Keratinocyte (primary cell): ENCODE measurements around the gene ACSS1. TPM values are rescaled to one million over a fixed set of nuclear protein-coding genes. Genes with fewer than 3 reads are reported as not detected.

ENCODE experiments used
- DNase-seq: peaks from one replicate; pipeline ENCODE4 v3.0.0-alpha.2; 2011; ENCODE audit warnings: low read depth, missing footprints, low spot score
- FAIRE-seq: peaks from 2 replicates; lab custom pipeline; 2011; peaks lifted over from hg19 to GRCh38; lab: Jason Lieb, UNC
- H2AFZ ChIP-seq: 2 replicates; pipeline ENCODE4 v1.6.0; 2012; ENCODE audit warnings: low read length, control low read depth, inconsistent platforms; ENCODE audit not compliant: control insufficient read depth
- H3K27ac ChIP-seq: 2 replicates; pipeline ENCODE4 v1.5.1; 2011; ENCODE audit warnings: low read length; ENCODE audit not compliant: control insufficient read depth, insufficient read depth
- H3K27me3 ChIP-seq: 3 replicates; pipeline ENCODE4 v1.6.0; 2011; ENCODE audit warnings: low read length; ENCODE audit not compliant: control insufficient read depth, insufficient read depth; ENCODE audit errors: extremely low read depth
- H3K36me3 ChIP-seq, 2 experiments: 2 replicates in 1 of 2; 3 replicates in 1 of 2; pipeline ENCODE4 v1.5.1; 2011; ENCODE audit warnings: low read length in 2 of 2, mild to moderate bottlenecking in 1 of 2; ENCODE audit not compliant: control insufficient read depth in 2 of 2, insufficient read depth in 2 of 2; ENCODE audit errors: extremely low read depth in 1 of 2
- H3K4me1 ChIP-seq: 3 replicates; pipeline ENCODE4 v1.5.1; 2011; ENCODE audit warnings: low read length; ENCODE audit not compliant: control insufficient read depth, insufficient read depth; ENCODE audit errors: extremely low read depth
- H3K4me2 ChIP-seq: 3 replicates; pipeline ENCODE4 v1.6.0; 2011; ENCODE audit warnings: low read depth, low read length; ENCODE audit not compliant: control insufficient read depth, insufficient read depth; ENCODE audit errors: extremely low read depth
- H3K4me3 ChIP-seq, 3 experiments: fragments of 200-600 bp in 1 of 3; sonication (generic) in 1 of 3; 2 replicates in 2 of 3; 3 replicates in 1 of 3; pipeline ENCODE4 v1.5.1; 2011 to 2016; ENCODE audit warnings: low read length in 3 of 3, mild to moderate bottlenecking in 3 of 3, control low read depth in 2 of 3, inconsistent platforms in 1 of 3, low read depth in 1 of 3, mixed read lengths in 1 of 3, mixed run types in 1 of 3, moderate library complexity in 1 of 3; ENCODE audit not compliant: control insufficient read depth in 2 of 3, insufficient read depth in 2 of 3; ENCODE audit errors: extremely low read depth in 1 of 3
- H3K79me2 ChIP-seq: 2 replicates; pipeline ENCODE4 v1.6.0; 2012; ENCODE audit warnings: low read length; ENCODE audit not compliant: control insufficient read depth, insufficient read depth
- H3K9ac ChIP-seq: 3 replicates; pipeline ENCODE4 v1.6.0; 2011; ENCODE audit warnings: low read length; ENCODE audit not compliant: control insufficient read depth, insufficient read depth; ENCODE audit errors: extremely low read depth
- H3K9me1 ChIP-seq: 3 replicates; pipeline ENCODE4 v1.6.0; 2011; ENCODE audit warnings: low read length; ENCODE audit not compliant: control insufficient read depth, insufficient read depth; ENCODE audit errors: extremely low read depth
- H3K9me3 ChIP-seq: 2 replicates; pipeline ENCODE4 v1.5.1; 2012; ENCODE audit warnings: low read depth, low read length; ENCODE audit not compliant: control insufficient read depth
- H4K20me1 ChIP-seq: 3 replicates; pipeline ENCODE4 v1.6.0; 2011; ENCODE audit warnings: low read length; ENCODE audit not compliant: control insufficient read depth, insufficient read depth; ENCODE audit errors: extremely low read depth
- CTCF ChIP-seq, 3 experiments: IDR thresholded peaks in 1 of 3; conservative IDR thresholded peaks in 1 of 3; optimal IDR thresholded peaks in 1 of 3; 2 replicates in 2 of 3; 3 replicates in 1 of 3; pipeline versions ENCODE3 to v1.5.1; 2011; ENCODE audit warnings: low read length in 3 of 3, mild to moderate bottlenecking in 3 of 3, moderate library complexity in 2 of 3, control low read depth in 1 of 3, inconsistent platforms in 1 of 3; ENCODE audit not compliant: insufficient read depth in 2 of 3; ENCODE audit errors: extremely low read depth in 1 of 3
- EZH2 ChIP-seq: IDR thresholded peaks from one replicate; pipeline ENCODE4 v1.6.1; 2012; ENCODE audit warnings: inconsistent platforms, mild to moderate bottlenecking, low read length, moderate library complexity
- dilution Hi-C: fragments of 300-500 bp; cut with MboI; formaldehyde crosslinking; loops from one replicate; pipeline ENCODE4 v1.7.0; 2020; ENCODE audit warnings: low sequenced_read_pairs; ENCODE audit not compliant: extremely low pct_ligation_motif_present
- polyA plus RNA-seq, 5 experiments: library from polyadenylated mRNA; depleted of rRNA in 3 of 5; stranded (reverse) in 3 of 5; stranded (forward) in 1 of 5; unstranded in 1 of 5; fragments of >200 nt; gene quantifications; 1 replicate in 1 of 5; 2 replicates in 3 of 5; 3 replicates in 1 of 5; pipeline versions ENCODE4 v1.2.1 to v1.2.3, GENCODE V29; 2011 to 2012; ENCODE audit warnings: missing spikeins in 2 of 5, low read depth in 1 of 5, low replicate concordance in 1 of 5

The ACSS1 gene
- polyA plus RNA-seq, 1 donor (not counting 4 experiments of a cell fraction or from before 2014, with no cell fraction given): 1.5 TPM

- DNase-seq (no peak), FAIRE-seq (no peak)
- Histone ChIP-seq H3K27me3 (peaks cover 26% of the 10 kb centered on the region), H3K4me3 (no peak overlapping the region), H3K9me3 (no peaks in the 10 kb centered on the region), H3K4me1 (peaks cover 7% of the 10 kb centered on the region), H2AFZ (no peak overlapping the region), H3K79me2 (no peaks in the 10 kb centered on the region), H3K36me3 (no peaks in the 10 kb centered on the region), H3K9me1 (no peaks in the 10 kb centered on the region), H3K27ac (no peak overlapping the region), H4K20me1 (peaks cover 3% of the 10 kb centered on the region), H3K4me2 (no peak overlapping the region), H3K9ac (no peak overlapping the region)
- TF ChIP-seq EZH2 (no peak), CTCF (optimal IDR thresholded peaks at IDR 0.05 in 1 of 3, IDR thresholded peaks at IDR 0.05 in 1 of 3, conservative IDR thresholded peaks at IDR 0.05 in 1 of 3; ENCODE audit: extremely low read depth in 1 of 3, insufficient read depth in 2 of 3, low read length in 3 of 3) (no peak)
- dilution Hi-C loops: no loop called here
Observed at GRCh38 chr20:25052255-25053194, 5.4 kb downstream of the ACSS1 start.

GRCh38 chr20:25051386-25052155 is 6.4 kb downstream of the ACSS1 start:
- H3K9me1 ChIP-seq: no peaks in the 10 kb centered on the region
- no peak overlapping the region for H3K9ac ChIP-seq
- peaks cover 3% of the 10 kb centered on the region for H4K20me1 ChIP-seq
- no peaks in the 10 kb centered on the region for H3K79me2 ChIP-seq
- no peak overlapping the region for H2AFZ ChIP-seq
- FAIRE-seq (no peak), DNase-seq (no peak)
- peaks cover 2% of the 10 kb centered on the region for H3K4me1 ChIP-seq
- dilution Hi-C loops: no loop called here
- peaks cover 26% of the 10 kb centered on the region for H3K27me3 ChIP-seq
- TF ChIP-seq EZH2: no peak
- TF ChIP-seq CTCF (optimal IDR thresholded peaks at IDR 0.05 in 1 of 3, IDR thresholded peaks at IDR 0.05 in 1 of 3, conservative IDR thresholded peaks at IDR 0.05 in 1 of 3; ENCODE audit: extremely low read depth in 1 of 3, insufficient read depth in 2 of 3, low read length in 3 of 3): no peak
- H3K27ac ChIP-seq: no peak overlapping the region
- no peak overlapping the region for H3K4me3 ChIP-seq
- H3K4me2 ChIP-seq: no peak overlapping the region
- no peaks in the 10 kb centered on the region for H3K9me3 ChIP-seq
- no peaks in the 10 kb centered on the region for H3K36me3 ChIP-seq
